Gastrocnemius medialis (tissue), 4 donors: ENCODE results near the gene TAS2R13. TPM values are rescaled to one million over a fixed set of nuclear protein-coding genes. Genes with fewer than 3 reads are reported as not detected.

ENCODE experiments used
- ATAC-seq, 2 donors: fragments of 150-250 bp; one replicate each; pipeline ENCODE4 v1.9.1; 2016
- DNase-seq, 2 donors: peaks; one replicate each; pipeline ENCODE4 v3.0.0-alpha.2; 2019
- H3K27ac ChIP-seq, 4 donors: fragments of 200-600 bp; sonication (generic); 1 replicate in 1 of 4; 2 replicates in 3 of 4; pipeline ENCODE4 v1.5.1; 2016 to 2018; ENCODE audit warnings: mild to moderate bottlenecking in 2 of 4, moderate library complexity in 1 of 4
- H3K27me3 ChIP-seq, 3 donors: fragments of 200-600 bp; sonication (generic) in 2 of 3; 1 replicate in 1 of 3; 2 replicates in 2 of 3; pipeline versions ENCODE4 v1.5.1 to v1.6.0; 2016 to 2019; ENCODE audit warnings: mild to moderate bottlenecking in 1 of 3, moderate library complexity in 1 of 3
- H3K36me3 ChIP-seq, 2 donors: fragments of 200-600 bp; sonication (generic) in 1 of 2; one replicate each; pipeline ENCODE4 v1.5.1; 2017 to 2018
- H3K4me1 ChIP-seq, 2 donors: fragments of 200-600 bp; sonication (generic) in 1 of 2; one replicate each; pipeline ENCODE4 v1.5.1; 2016 to 2017; ENCODE audit warnings: mild to moderate bottlenecking in 2 of 2
- H3K4me3 ChIP-seq, 4 donors: fragments of 200-600 bp; sonication (generic) in 3 of 4; 1 replicate in 1 of 4; 2 replicates in 3 of 4; pipeline ENCODE4 v1.5.1; 2016 to 2019; ENCODE audit warnings: mild to moderate bottlenecking in 2 of 4
- H3K9me3 ChIP-seq, 3 donors: fragments of 200-600 bp; sonication (generic) in 2 of 3; 1 replicate in 1 of 3; 2 replicates in 2 of 3; pipeline ENCODE4 v1.5.1; 2016 to 2019
- POLR2A ChIP-seq, 2 donors: fragments of 450-650 bp; IDR thresholded peaks; one replicate each; pipeline ENCODE4 v1.6.1; 2017; ENCODE audit warnings: antibody characterized with exemption in 2 of 2, mild to moderate bottlenecking in 2 of 2, moderate library complexity in 2 of 2
- in situ Hi-C, 4 donors: fragments of 200-750 bp; cut with MboI; loops; one replicate each; pipeline versions ENCODE4 v1.15.0 to v1.8.0; 2017; ENCODE audit warnings: low sequenced_read_pairs in 4 of 4
- intact Hi-C: fragments of 100-400 bp; cut with DNase I; formaldehyde crosslinking; loops from one replicate; pipeline ENCODE4 v1.15.1; 2023; ENCODE audit warnings: low total_unique reads
- total RNA-seq, 4 donors: library from RNA; depleted of rRNA; stranded (reverse); fragments of >200 nt; gene quantifications; one replicate each; pipeline versions ENCODE4 v1.1.0 to v1.2.3, GENCODE V29; 2016
- TF ChIP-seq, protein P1 (sequence below), 5 experiments: fragments of 450-650 bp in 3 of 5; fragments of 200-600 bp in 2 of 5; sonication (generic) in 2 of 5; IDR thresholded peaks in 4 of 5; conservative IDR thresholded peaks in 1 of 5; 1 replicate in 4 of 5; 2 replicates in 1 of 5; pipeline ENCODE4 v1.5.1; 2016 to 2019; ENCODE audit warnings: antibody characterized with exemption in 5 of 5, mild to moderate bottlenecking in 3 of 5, moderate library complexity in 3 of 5

TAS2R13 gene
- total RNA-seq, 4 donors from 2014 or later: 0.26 to 3.8 TPM; not detected in 2

DNA sequence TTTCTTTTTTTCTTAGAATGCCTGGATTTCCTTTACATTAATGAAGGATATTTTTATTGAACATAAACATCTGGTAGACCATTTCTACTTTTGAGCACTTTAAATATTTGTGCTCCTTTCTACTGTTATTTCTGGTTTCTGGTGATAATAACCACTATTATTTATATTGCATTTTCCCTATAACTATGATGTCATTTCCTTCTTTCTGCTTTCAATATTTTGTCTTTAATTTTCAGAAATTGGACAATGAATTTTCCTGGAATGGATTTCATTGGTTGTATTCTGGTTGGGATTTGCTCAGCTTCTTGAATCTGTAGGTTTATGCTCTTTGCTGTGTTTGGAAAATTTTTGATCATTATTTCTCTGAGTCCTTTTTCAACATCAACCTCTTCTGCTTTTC, 20.1 kb downstream of the TAS2R13 start:
- in situ Hi-C loops: no loop called here
- no peaks in the 10 kb centered on the region for H3K4me1 ChIP-seq
- no peak for DNase-seq
- H3K36me3 ChIP-seq: no peaks in the 10 kb centered on the region
- H3K4me3 ChIP-seq: no peak overlapping the region
- H3K9me3 ChIP-seq: no peaks in the 10 kb centered on the region
- no peak for ATAC-seq
- H3K27me3 ChIP-seq: no peaks in the 10 kb centered on the region
- TF ChIP-seq, protein P1, sequence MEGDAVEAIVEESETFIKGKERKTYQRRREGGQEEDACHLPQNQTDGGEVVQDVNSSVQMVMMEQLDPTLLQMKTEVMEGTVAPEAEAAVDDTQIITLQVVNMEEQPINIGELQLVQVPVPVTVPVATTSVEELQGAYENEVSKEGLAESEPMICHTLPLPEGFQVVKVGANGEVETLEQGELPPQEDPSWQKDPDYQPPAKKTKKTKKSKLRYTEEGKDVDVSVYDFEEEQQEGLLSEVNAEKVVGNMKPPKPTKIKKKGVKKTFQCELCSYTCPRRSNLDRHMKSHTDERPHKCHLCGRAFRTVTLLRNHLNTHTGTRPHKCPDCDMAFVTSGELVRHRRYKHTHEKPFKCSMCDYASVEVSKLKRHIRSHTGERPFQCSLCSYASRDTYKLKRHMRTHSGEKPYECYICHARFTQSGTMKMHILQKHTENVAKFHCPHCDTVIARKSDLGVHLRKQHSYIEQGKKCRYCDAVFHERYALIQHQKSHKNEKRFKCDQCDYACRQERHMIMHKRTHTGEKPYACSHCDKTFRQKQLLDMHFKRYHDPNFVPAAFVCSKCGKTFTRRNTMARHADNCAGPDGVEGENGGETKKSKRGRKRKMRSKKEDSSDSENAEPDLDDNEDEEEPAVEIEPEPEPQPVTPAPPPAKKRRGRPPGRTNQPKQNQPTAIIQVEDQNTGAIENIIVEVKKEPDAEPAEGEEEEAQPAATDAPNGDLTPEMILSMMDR (IDR thresholded peaks at IDR 0.05 in 4 of 5, conservative IDR thresholded peaks at IDR 0.05 in 1 of 5): no peak
- TF ChIP-seq POLR2A (IDR thresholded peaks at IDR 0.05): no peak
- intact Hi-C loops: no loop called here
- no peak overlapping the region for H3K27ac ChIP-seq

DNA sequence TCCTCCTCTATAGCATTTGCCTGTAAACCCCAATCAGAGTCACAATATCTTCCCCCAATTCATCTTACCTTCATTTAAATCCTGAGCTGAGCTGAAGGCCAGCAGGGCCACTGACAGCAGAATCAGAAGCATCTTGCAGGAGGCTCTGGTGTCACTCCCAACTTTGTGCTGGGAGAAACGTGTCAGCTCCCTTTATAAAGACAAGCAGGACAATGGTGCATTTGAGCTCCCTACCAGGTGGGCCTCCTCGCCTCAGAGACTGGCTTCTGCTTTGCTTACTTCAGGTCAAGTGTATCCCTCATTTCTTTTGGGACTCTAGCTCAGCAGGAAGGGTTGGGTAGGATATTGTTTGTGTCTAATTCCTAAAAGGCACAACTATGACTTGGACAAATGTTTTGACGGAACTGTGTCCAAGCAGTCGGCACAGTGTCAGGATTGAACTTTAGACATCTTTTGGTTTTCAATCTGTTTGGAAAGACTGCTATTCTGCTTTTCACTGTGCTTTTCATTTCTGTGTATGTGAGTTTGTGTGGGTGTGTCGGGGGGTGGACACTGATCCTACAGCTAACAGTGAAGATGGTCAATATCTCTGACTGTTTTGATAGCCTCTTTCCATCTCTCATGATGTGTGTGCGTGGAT, 25.2 kb downstream of the TAS2R13 start, which contains the start of gene PRH1:
Gene PRH1 (minus strand): TSS at position 170 of the 640 bp plus-strand sequence. CDS start 38 bp downstream, at position 132.
- no peak for DNase-seq
- H3K4me3 ChIP-seq: no peak within 1 kb of the TSS
- H3K9me3 ChIP-seq: no peaks in the 10 kb centered on the region
- in situ Hi-C loops (no loop called here), intact Hi-C loops (no loop called here)
- ATAC-seq: no peak
- TF ChIP-seq, protein P1 (IDR thresholded peaks at IDR 0.05 in 4 of 5, conservative IDR thresholded peaks at IDR 0.05 in 1 of 5): no peak
- H3K27me3 ChIP-seq: no peaks in the 10 kb centered on the region
- H3K4me1 ChIP-seq: no peaks in the 10 kb centered on the region
- H3K27ac ChIP-seq: no peak within 1 kb of the TSS
- no peaks in the 10 kb centered on the region for H3K36me3 ChIP-seq

DNA sequence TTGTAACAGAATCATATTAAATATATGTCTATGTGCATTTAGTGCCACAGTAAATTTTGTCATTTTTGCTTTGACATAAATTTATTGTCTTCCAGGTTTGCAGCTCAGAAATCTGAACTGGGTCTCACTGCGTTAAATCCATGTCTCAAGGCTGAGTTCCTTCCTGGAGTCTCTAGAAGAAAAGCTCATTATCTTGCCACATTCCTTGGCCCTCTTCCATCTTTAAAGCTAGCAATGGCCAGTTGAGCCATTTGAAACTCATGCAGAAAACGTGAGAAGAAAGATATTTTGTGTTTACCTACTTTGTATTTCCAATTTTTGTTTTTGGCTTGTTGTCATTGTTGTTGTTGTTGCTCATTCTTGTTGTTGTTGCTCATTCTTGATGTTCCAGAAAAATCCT, 36.0 kb downstream of the TAS2R13 start:
- intact Hi-C loops: no loop called here
- DNase-seq (no peak), ATAC-seq (no peak)
- Histone ChIP-seq H3K27me3 (no peaks in the 10 kb centered on the region), H3K27ac (no peak overlapping the region), H3K36me3 (no peaks in the 10 kb centered on the region), H3K4me1 (no peaks in the 10 kb centered on the region), H3K4me3 (no peak overlapping the region), H3K9me3 (no peaks in the 10 kb centered on the region)
- in situ Hi-C loops: no loop called here
- TF ChIP-seq, protein P1 (IDR thresholded peaks at IDR 0.05 in 4 of 5, conservative IDR thresholded peaks at IDR 0.05 in 1 of 5): no peak
- no peak for TF ChIP-seq POLR2A (IDR thresholded peaks at IDR 0.05)

DNA sequence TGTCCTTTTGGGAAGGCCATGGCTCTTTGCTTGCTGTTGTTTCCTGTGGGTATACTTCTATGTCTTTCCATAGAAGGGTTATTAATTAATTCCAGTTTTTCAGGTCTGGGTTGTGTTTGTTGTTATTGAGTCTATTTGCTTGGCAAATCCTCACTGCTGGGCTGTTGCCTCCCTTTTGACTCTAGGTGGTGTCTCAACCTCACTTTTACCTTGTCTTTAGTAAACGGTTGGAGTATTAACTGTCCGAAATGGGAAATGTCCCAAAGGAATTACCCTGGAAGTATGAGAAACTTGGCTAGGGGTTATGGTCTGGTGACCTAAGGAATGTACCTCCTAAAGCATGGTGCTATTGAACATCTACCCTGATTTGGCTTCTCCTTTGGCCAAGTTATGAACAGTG, 42.0 kb downstream of the TAS2R13 start:
- Histone ChIP-seq H3K27me3 (no peaks in the 10 kb centered on the region), H3K27ac (no peak overlapping the region), H3K36me3 (no peaks in the 10 kb centered on the region), H3K4me3 (no peak overlapping the region), H3K9me3 (no peaks in the 10 kb centered on the region), H3K4me1 (no peaks in the 10 kb centered on the region)
- ATAC-seq (no peak), DNase-seq (no peak)
- no peak for TF ChIP-seq POLR2A (IDR thresholded peaks at IDR 0.05)
- TF ChIP-seq, protein P1 (IDR thresholded peaks at IDR 0.05 in 4 of 5, conservative IDR thresholded peaks at IDR 0.05 in 1 of 5): no peak
- intact Hi-C loops: no loop called here
- in situ Hi-C loops: no loop called here
